ENCODE data around the gene OR10A6.

Gene OR10A6

DNA sequence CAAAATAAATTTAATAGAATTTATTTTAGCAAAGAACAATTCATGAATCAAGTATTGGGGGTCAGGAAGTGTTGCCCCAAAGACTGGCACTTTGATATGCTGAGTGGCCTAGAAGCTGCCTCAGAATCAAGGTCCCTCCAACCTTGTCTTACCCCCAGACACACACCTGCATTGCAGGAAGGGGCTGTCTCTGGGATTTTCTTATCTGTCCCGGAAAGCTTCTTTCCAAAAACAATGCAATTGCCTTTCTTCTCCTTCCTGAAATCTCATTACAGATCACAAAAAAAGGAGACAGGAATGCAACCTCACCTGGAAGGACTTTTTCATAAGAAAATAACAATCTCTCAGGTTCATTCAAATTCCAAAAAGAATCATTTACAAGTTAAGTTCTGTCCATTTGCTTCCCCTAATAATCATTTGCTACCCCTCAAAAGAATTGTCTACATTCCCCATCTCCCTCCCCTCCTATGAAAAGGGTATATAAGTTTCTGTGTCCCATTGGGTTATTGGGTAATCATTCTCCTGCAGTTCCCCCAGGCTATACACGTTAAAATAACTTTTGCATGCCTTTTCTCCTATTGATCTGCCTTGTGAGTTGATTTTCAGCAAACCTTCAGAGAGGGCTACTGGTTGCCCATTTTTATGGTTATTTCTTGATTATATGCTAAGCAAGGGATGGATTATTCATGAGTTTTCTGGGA is 21.3 kb downstream of the OR10A6 start:
- Histone ChIP-seq H3K9me3 (ENCODE audit: control insufficient read depth, low read length) (no peaks in the 10 kb centered on the region), H3K4me1 (ENCODE audit: control insufficient read depth, insufficient read depth, low read length) (peaks cover 15% of the 10 kb centered on the region), H3K4me3 (ENCODE audit: low read length) (no peak overlapping the region), H3K9ac (ENCODE audit: low read length) (no peak overlapping the region), H3K36me3 (ENCODE audit: control insufficient read depth, insufficient read depth, low read length) (no peaks in the 10 kb centered on the region), H3K27me3 (ENCODE audit: control insufficient read depth, insufficient read depth, low read length) (no peaks in the 10 kb centered on the region)

DNA sequence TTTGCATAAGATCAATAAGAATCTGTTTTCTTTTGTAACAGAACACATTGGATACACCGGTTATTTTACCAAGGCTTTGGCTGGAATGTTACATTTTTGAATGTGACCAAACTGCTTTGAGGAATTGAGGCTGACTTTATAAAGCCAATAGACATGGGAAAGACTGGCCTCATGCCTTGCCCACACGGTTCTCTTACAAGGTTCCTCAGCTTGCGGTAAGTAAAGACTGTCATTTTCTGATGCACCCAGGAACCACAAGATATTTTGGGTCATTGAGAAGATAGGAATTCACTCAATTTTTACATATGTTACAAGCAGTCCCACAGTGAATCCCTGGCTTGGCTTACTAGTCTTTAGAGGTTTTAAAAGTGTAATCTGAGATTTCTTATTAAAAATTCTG is 23.9 kb downstream of the OR10A6 start:
- no peak overlapping the region for H3K9ac ChIP-seq (ENCODE audit: low read length)
- no peaks in the 10 kb centered on the region for H3K9me3 ChIP-seq (ENCODE audit: control insufficient read depth, low read length)
- H3K27me3 ChIP-seq (ENCODE audit: control insufficient read depth, insufficient read depth, low read length) = no peaks in the 10 kb centered on the region
- H3K36me3 ChIP-seq (ENCODE audit: control insufficient read depth, insufficient read depth, low read length) = no peaks in the 10 kb centered on the region
- peaks cover 24% of the 10 kb centered on the region for H3K4me1 ChIP-seq (ENCODE audit: control insufficient read depth, insufficient read depth, low read length)
- H3K4me3 ChIP-seq (ENCODE audit: low read length) = no peak overlapping the region

DNA sequence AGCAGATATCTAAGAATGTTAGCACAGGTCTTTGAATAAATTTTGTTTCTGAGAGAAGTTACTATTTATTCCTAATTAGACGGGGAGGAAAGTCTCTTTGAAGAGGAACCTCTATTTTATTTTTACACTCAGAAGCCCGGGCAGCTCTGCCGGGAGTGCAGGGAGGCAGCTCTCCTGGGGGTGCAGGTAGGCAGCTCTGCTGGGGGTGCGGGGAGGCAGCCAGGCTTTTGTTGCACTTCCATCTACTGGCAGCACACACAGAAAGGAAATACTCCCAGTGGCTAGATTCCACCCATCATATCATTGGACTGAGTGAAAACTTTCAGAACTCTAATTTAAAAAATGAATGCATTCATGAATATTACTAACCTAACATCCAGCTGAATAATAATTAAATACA is 24.6 kb downstream of the OR10A6 start:
- Histone ChIP-seq H3K9ac (ENCODE audit: low read length) (no peak overlapping the region), H3K4me3 (ENCODE audit: low read length) (no peak overlapping the region), H3K27me3 (ENCODE audit: control insufficient read depth, insufficient read depth, low read length) (no peaks in the 10 kb centered on the region), H3K4me1 (ENCODE audit: control insufficient read depth, insufficient read depth, low read length) (peaks cover 24% of the 10 kb centered on the region), H3K9me3 (ENCODE audit: control insufficient read depth, low read length) (no peaks in the 10 kb centered on the region), H3K36me3 (ENCODE audit: control insufficient read depth, insufficient read depth, low read length) (no peaks in the 10 kb centered on the region)

DNA sequence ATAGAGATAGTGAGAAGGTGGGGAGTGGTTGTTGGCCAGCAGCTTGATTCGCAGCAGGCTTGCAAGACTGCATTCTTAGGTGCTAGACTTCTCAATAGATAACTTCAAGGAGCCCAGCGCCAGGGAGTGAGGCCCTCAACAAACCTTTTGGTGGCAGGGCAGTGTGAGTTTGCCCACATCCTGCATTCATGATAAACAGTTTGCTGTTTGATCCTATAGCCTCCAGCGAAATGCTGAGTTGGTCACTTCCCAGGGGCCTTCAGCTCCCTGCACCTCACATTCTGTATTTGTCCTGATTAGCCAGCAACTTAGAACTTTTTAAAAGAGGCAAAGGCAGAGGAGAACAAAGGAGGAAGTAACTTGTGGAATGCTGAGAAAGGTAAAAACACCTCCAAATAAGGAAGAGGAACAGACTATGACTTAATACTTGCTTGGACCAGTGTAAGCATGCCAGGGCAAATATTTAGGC is 25.1 kb downstream of the OR10A6 start:
- no peaks in the 10 kb centered on the region for H3K27me3 ChIP-seq (ENCODE audit: control insufficient read depth, insufficient read depth, low read length)
- peaks cover 24% of the 10 kb centered on the region for H3K4me1 ChIP-seq (ENCODE audit: control insufficient read depth, insufficient read depth, low read length)
- H3K9me3 ChIP-seq (ENCODE audit: control insufficient read depth, low read length) = no peaks in the 10 kb centered on the region
- no peaks in the 10 kb centered on the region for H3K36me3 ChIP-seq (ENCODE audit: control insufficient read depth, insufficient read depth, low read length)
- H3K4me3 ChIP-seq (ENCODE audit: low read length) = no peak overlapping the region
- no peak overlapping the region for H3K9ac ChIP-seq (ENCODE audit: low read length)

DNA sequence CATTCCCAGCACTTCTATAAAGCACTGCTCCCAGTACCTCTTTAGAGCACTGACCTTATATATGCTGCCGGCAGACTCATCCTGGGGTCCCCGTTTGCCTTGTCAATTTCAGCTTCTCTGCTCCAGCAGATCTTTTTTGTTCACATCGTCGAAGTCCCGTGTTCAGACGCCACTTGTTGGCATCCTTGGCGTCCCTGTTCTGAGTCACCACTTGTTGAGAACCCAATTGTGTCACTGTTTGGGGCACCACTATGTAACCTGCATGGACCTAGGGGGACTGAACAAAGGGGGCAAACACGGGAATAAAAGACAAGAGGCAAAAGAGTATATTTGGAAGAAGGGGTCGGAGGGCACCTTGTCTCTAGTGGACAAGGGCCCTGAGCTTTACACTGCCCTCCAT is 25.5 kb downstream of the OR10A6 start:
- Histone ChIP-seq H3K36me3 (ENCODE audit: control insufficient read depth, insufficient read depth, low read length) (no peaks in the 10 kb centered on the region), H3K27me3 (ENCODE audit: control insufficient read depth, insufficient read depth, low read length) (no peaks in the 10 kb centered on the region), H3K9me3 (ENCODE audit: control insufficient read depth, low read length) (no peaks in the 10 kb centered on the region), H3K9ac (ENCODE audit: low read length) (no peak overlapping the region), H3K4me3 (ENCODE audit: low read length) (no peak overlapping the region), H3K4me1 (ENCODE audit: control insufficient read depth, insufficient read depth, low read length) (peaks cover 24% of the 10 kb centered on the region)

DNA sequence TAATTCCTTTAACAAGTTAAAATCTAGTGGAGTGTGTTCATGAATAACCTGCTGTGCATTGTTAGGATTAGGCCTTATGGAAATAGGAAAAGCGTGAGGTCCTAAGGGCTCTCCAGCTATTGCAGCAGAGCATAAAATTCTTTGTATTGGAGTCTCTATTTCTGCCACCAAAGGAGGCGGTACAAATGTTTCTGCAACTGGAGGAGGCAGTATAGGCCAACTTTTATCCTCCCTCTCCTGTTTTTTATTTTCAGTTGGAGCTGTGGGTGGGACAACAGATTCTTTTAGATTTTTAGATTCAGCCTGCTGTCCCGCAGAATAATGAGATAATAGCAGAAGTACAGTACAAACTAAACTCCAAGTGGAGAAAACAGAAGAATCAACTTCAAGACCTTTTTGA is 26.2 kb downstream of the OR10A6 start:
- H3K4me1 ChIP-seq (ENCODE audit: control insufficient read depth, insufficient read depth, low read length) = peaks cover 24% of the 10 kb centered on the region
- H3K27me3 ChIP-seq (ENCODE audit: control insufficient read depth, insufficient read depth, low read length) = no peaks in the 10 kb centered on the region
- H3K9ac ChIP-seq (ENCODE audit: low read length) = no peak overlapping the region
- no peaks in the 10 kb centered on the region for H3K9me3 ChIP-seq (ENCODE audit: control insufficient read depth, low read length)
- H3K36me3 ChIP-seq (ENCODE audit: control insufficient read depth, insufficient read depth, low read length) = no peaks in the 10 kb centered on the region
- no peak overlapping the region for H3K4me3 ChIP-seq (ENCODE audit: low read length)

DNA sequence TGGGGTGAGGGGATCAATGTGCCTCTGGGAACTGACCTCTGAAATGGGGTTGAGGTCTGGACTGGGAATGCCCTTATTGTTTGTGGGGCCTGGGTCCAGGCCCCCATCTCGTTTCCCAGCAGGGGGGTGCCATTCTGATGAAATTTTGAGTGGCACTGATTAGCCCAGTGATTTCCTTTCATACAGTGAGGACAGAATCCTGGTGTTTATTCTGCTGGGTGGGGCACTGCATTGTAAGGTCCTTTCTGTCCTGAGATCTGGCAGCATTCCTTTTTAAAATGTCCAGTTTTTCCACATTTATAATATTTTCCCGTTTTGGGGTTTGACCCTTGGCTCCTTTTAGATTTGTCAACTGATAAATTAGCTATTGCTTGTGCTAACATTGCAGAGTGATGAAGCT is 27.1 kb downstream of the OR10A6 start:
- H3K4me1 ChIP-seq (ENCODE audit: control insufficient read depth, insufficient read depth, low read length) = peaks cover 24% of the 10 kb centered on the region
- no peak overlapping the region for H3K9ac ChIP-seq (ENCODE audit: low read length)
- no peak overlapping the region for H3K4me3 ChIP-seq (ENCODE audit: low read length)
- H3K9me3 ChIP-seq (ENCODE audit: control insufficient read depth, low read length) = no peaks in the 10 kb centered on the region
- H3K27me3 ChIP-seq (ENCODE audit: control insufficient read depth, insufficient read depth, low read length) = no peaks in the 10 kb centered on the region
- H3K36me3 ChIP-seq (ENCODE audit: control insufficient read depth, insufficient read depth, low read length) = no peaks in the 10 kb centered on the region

DNA sequence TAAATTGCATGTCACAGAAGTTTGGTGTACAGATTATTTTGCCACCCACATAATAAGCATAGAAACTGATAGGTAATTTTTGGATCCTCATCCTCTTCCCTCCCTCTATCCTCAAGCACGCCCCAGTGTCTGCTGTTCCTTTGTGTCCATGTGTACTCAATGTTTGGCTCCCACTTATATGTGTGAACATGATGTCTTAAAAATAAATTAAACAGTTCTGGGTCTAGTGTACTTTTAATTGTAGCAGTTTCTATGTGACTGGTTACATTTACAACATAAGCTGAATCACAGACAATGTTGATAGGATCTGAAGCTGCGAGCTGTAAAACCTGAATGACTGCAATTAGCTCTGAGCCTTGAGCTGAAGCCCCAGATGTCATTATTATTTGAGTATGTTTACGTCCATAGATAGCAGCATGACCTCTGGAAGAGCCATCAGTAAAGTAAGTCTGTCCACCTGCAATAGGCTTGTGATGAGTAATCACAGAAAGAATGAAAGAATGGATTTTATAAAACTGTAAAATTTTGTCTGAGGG is 29.7 kb downstream of the OR10A6 start:
- H3K4me3 ChIP-seq (ENCODE audit: low read length) = no peak overlapping the region
- H3K27me3 ChIP-seq (ENCODE audit: control insufficient read depth, insufficient read depth, low read length) = no peaks in the 10 kb centered on the region
- H3K36me3 ChIP-seq (ENCODE audit: control insufficient read depth, insufficient read depth, low read length) = no peaks in the 10 kb centered on the region
- no peak overlapping the region for H3K9ac ChIP-seq (ENCODE audit: low read length)
- H3K4me1 ChIP-seq (ENCODE audit: control insufficient read depth, insufficient read depth, low read length) = peaks cover 23% of the 10 kb centered on the region
- no peaks in the 10 kb centered on the region for H3K9me3 ChIP-seq (ENCODE audit: control insufficient read depth, low read length)

DNA sequence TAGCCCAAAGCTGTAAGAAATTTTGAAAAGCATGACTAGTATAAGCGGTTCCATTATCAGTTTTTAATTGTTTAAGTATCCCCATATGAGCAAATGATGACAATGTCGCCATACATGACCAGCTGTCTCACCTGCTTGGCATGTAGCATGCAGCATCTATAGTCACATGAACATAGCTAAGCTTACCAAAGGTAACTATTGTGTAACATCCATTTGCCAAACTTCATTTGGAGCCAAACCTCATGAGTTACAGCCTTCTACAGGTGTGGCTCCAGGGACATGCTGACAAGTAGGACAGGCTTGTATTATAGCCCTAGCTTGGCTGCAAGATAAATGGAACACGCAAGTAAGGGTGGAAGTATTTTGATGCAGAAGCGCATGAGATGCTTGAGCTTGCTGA is 30.4 kb downstream of the OR10A6 start:
- no peaks in the 10 kb centered on the region for H3K27me3 ChIP-seq (ENCODE audit: control insufficient read depth, insufficient read depth, low read length)
- H3K9me3 ChIP-seq (ENCODE audit: control insufficient read depth, low read length) = no peaks in the 10 kb centered on the region
- H3K4me3 ChIP-seq (ENCODE audit: low read length) = no peak overlapping the region
- H3K4me1 ChIP-seq (ENCODE audit: control insufficient read depth, insufficient read depth, low read length) = peaks cover 22% of the 10 kb centered on the region
- no peak overlapping the region for H3K9ac ChIP-seq (ENCODE audit: low read length)
- H3K36me3 ChIP-seq (ENCODE audit: control insufficient read depth, insufficient read depth, low read length) = no peaks in the 10 kb centered on the region

DNA sequence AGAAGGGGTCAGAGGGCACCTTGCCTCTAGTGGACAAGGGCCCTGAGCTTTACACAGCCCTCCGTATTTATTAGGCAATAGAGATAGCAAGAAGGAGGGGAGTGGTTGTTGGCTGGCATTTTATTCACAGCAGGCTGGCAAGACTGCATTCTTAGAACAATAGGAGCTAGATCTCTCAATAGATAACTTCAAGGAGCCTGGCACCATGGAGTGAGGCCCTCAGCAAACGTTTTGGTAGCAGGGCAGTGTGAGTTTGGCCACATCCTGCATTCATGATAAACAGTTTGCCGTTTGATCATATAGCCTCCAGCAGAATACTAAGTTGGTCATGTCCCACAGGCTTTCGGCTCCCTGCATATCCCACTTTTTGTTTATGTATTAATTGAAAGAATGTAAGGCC is 31.6 kb downstream of the OR10A6 start:
- H3K9ac ChIP-seq (ENCODE audit: low read length) = no peak overlapping the region
- H3K4me3 ChIP-seq (ENCODE audit: low read length) = no peak overlapping the region
- H3K27me3 ChIP-seq (ENCODE audit: control insufficient read depth, insufficient read depth, low read length) = no peaks in the 10 kb centered on the region
- H3K36me3 ChIP-seq (ENCODE audit: control insufficient read depth, insufficient read depth, low read length) = no peaks in the 10 kb centered on the region
- no peaks in the 10 kb centered on the region for H3K9me3 ChIP-seq (ENCODE audit: control insufficient read depth, low read length)
- peaks cover 20% of the 10 kb centered on the region for H3K4me1 ChIP-seq (ENCODE audit: control insufficient read depth, insufficient read depth, low read length)

DNA sequence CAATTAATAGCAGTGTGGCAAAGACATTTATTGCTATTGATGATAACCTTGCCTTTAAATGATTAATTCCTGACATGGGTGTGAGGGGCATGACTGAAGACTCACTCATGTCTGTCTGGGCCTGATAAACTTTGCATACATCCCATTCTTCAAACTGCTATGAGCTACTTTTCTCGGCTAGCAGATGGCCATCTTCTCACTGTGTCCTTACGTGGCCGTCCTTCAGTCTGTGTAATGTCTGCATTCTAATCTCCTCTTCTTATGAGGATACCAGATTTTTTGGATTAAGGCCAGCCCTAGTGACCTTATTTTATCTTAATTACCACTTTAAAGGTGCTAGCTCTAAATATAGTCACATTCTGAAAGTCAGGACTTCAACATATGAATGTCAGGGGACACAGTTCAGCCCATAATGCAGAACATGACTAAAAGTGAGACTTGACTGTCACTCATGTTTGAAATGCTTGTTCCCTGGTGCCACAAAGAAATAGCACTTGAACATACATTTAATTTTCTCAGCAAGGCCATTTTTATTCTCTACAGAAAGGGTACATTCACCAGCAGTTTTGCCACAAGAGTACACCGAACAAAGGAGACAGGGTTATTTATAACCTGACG is 32.3 kb downstream of the OR10A6 start:
- H3K36me3 ChIP-seq (ENCODE audit: control insufficient read depth, insufficient read depth, low read length) = no peaks in the 10 kb centered on the region
- peaks cover 20% of the 10 kb centered on the region for H3K4me1 ChIP-seq (ENCODE audit: control insufficient read depth, insufficient read depth, low read length)
- no peak overlapping the region for H3K9ac ChIP-seq (ENCODE audit: low read length)
- no peak overlapping the region for H3K4me3 ChIP-seq (ENCODE audit: low read length)
- H3K27me3 ChIP-seq (ENCODE audit: control insufficient read depth, insufficient read depth, low read length) = no peaks in the 10 kb centered on the region
- no peaks in the 10 kb centered on the region for H3K9me3 ChIP-seq (ENCODE audit: control insufficient read depth, low read length)

DNA sequence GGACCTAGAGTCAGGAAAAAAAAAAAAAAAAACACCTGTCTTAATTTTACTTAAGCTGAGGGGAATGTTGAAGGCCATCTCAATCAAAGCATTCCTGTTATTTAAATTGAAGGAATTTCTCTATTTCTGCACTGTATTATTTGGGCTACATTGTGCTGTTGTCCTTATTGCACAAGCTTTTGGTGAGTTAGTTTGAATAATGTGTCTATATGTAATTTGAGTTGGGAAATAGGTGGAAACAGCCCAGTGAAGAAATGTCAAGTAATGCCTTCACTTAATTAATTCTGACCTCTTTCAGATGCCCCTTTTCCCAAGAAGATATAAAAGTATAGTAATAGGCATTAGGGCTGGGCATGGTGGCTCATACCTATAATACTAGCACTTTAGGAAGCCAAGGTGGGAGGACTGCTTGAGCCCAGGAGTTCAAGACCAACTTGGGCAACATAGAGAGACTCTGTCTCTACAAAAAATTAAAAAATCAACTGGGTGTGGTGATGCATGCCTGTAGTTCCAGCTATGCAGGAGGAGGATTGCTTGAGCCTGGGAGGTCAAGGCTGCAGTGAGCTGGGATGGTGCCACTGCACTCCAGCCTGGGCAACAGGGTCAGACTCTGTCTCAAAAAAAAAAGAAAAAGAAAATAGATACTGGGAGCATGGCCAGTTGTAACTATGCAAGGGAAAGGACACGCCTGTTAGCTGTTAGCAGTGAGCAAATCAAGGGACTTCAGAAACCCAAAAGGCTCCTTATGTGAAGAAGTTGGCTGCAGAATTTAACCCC is 34.9 kb downstream of the OR10A6 start:
- H3K27me3 ChIP-seq (ENCODE audit: control insufficient read depth, insufficient read depth, low read length) = no peaks in the 10 kb centered on the region
- H3K9ac ChIP-seq (ENCODE audit: low read length) = no peak overlapping the region
- no peak overlapping the region for H3K4me3 ChIP-seq (ENCODE audit: low read length)
- H3K4me1 ChIP-seq (ENCODE audit: control insufficient read depth, insufficient read depth, low read length) = peaks cover 27% of the 10 kb centered on the region
- no peaks in the 10 kb centered on the region for H3K36me3 ChIP-seq (ENCODE audit: control insufficient read depth, insufficient read depth, low read length)
- H3K9me3 ChIP-seq (ENCODE audit: control insufficient read depth, low read length) = no peaks in the 10 kb centered on the region
